SK-N-SH (cell line): ENCODE results near the gene OR6N2. TPM values are rescaled to one million over a fixed set of nuclear protein-coding genes. Genes with fewer than 3 reads are reported as not detected.

Source experiments
- CTCF ChIA-PET: fragments of 300-600, 350-600 bp; formaldehyde crosslinking; extraction: SDS; loops from one replicate; lab custom pipeline; 2021; lab: Yijun Ruan, JAX
- POLR2A ChIA-PET: fragments of 350-600 bp; sonication (Branson Sonifier 250); formaldehyde crosslinking; extraction: SDS; loops from one replicate; lab custom pipeline; 2020; ENCODE audit warnings: antibody characterized with exemption, inconsistent platforms; lab: Yijun Ruan, JAX
- DNase-seq: peaks from one replicate; pipeline ENCODE4 v3.0.0; 2012
- H2AFZ ChIP-seq: fragments of 200-600 bp; sonication (generic); 2 replicates; pipeline ENCODE4 v1.8.1; 2016; ENCODE audit warnings: antibody characterized with exemption, mild to moderate bottlenecking, low read depth
- H3F3A ChIP-seq: fragments of 200-600 bp; sonication (generic); replicated peaks from 2 replicates; pipeline ENCODE3; 2016; ENCODE audit warnings: antibody characterized with exemption, mild to moderate bottlenecking; ENCODE audit not compliant: insufficient read depth
- H3K27ac ChIP-seq, 2 experiments: fragments of 200-500 bp in 1 of 2; fragments of 200-600 bp in 1 of 2; sonication (Bioruptor generic) in 1 of 2; sonication (generic), shearing (Covaris generic) in 1 of 2; 2 replicates each; pipeline versions ENCODE4 v1.5.1 to v1.6.1; 2014 to 2016; ENCODE audit warnings: low read depth in 2 of 2, inconsistent platforms in 1 of 2, low read length in 1 of 2, mild to moderate bottlenecking in 1 of 2, mixed read lengths in 1 of 2
- H3K27me3 ChIP-seq: fragments of 200-600 bp; sonication (generic), shearing (Covaris generic); 2 replicates; pipeline ENCODE4 v1.6.1; 2016; ENCODE audit warnings: mixed run types; ENCODE audit not compliant: insufficient read depth
- H3K36me3 ChIP-seq, 2 experiments: fragments of 200-500 bp in 1 of 2; fragments of 200-600 bp in 1 of 2; sonication (Bioruptor generic) in 1 of 2; sonication (generic) in 1 of 2; replicated peaks in 1 of 2; 2 replicates each; pipeline versions ENCODE3 to v1.5.1; 2014 to 2016; ENCODE audit warnings: low read length in 1 of 2, mild to moderate bottlenecking in 1 of 2; ENCODE audit not compliant: insufficient read depth in 2 of 2, control insufficient read depth in 1 of 2
- H3K4me1 ChIP-seq, 2 experiments: fragments of 200-500 bp in 1 of 2; fragments of 200-600 bp in 1 of 2; sonication (Bioruptor generic) in 1 of 2; sonication (generic), shearing (Covaris generic) in 1 of 2; 2 replicates each; pipeline versions ENCODE4 v1.5.1 to v1.6.1; 2014 to 2016; ENCODE audit warnings: low read depth in 1 of 2, low read length in 1 of 2, mixed run types in 1 of 2; ENCODE audit not compliant: insufficient read depth in 2 of 2, control insufficient read depth in 1 of 2
- H3K4me2 ChIP-seq: fragments of 200-600 bp; sonication (generic), shearing (Covaris generic); 2 replicates; pipeline ENCODE4 v1.6.1; 2017; ENCODE audit warnings: mixed run types
- H3K4me3 ChIP-seq, 2 experiments: fragments of 200-500 bp in 1 of 2; fragments of 200-600 bp in 1 of 2; sonication (Bioruptor generic) in 1 of 2; sonication (generic), shearing (Covaris generic) in 1 of 2; 2 replicates each; pipeline versions ENCODE4 v1.5.1 to v1.8.1; 2014 to 2016; ENCODE audit warnings: low read depth in 2 of 2, inconsistent platforms in 1 of 2, low read length in 1 of 2, mild to moderate bottlenecking in 1 of 2, mixed read lengths in 1 of 2, moderate library complexity in 1 of 2
- H3K79me2 ChIP-seq: fragments of 200-600 bp; sonication (generic); 2 replicates; pipeline ENCODE4 v1.8.1; 2017; ENCODE audit warnings: mild to moderate bottlenecking; ENCODE audit not compliant: insufficient read depth
- H3K9ac ChIP-seq: fragments of 200-600 bp; sonication (generic); 2 replicates; pipeline ENCODE4 v1.6.1; 2017; ENCODE audit warnings: mixed run types
- H3K9me2 ChIP-seq: fragments of 200-600 bp; sonication (generic); 2 replicates; pipeline ENCODE4 v1.6.1; 2017; ENCODE audit warnings: mixed run types
- H3K9me3 ChIP-seq: fragments of 200-600 bp; sonication (generic); 2 replicates; pipeline ENCODE4 v1.6.1; 2017; ENCODE audit warnings: mixed run types, mild to moderate bottlenecking, moderate library complexity
- H4K20me1 ChIP-seq: fragments of 200-600 bp; sonication (generic); 2 replicates; pipeline ENCODE4 v1.6.1; 2017; ENCODE audit warnings: mild to moderate bottlenecking, mixed run types; ENCODE audit not compliant: insufficient read depth
- ELF1 ChIP-seq: IDR thresholded peaks from 2 replicates; pipeline ENCODE4 v1.4.0; 2012
- EP300 ChIP-seq, 2 experiments: IDR thresholded peaks; 2 replicates each; pipeline versions ENCODE4 v1.4.0 to v1.6.1; 2012; ENCODE audit warnings: borderline replicate concordance in 1 of 2, low read depth in 1 of 2, low read length in 1 of 2
- EZH2phosphoT487 ChIP-seq: fragments of 200-600 bp; sonication (generic); IDR thresholded peaks from 2 replicates; pipeline ENCODE4 v1.6.1; 2017; ENCODE audit warnings: low read depth, mixed run types, mild to moderate bottlenecking, antibody characterized with exemption, moderate library complexity, borderline replicate concordance
- FOXJ3 ChIP-seq: sonication (generic); formaldehyde crosslinking; IDR thresholded peaks from 2 replicates; pipeline ENCODE4 v1.5.1; 2020; ENCODE audit warnings: mild to moderate bottlenecking, missing genetic modification reagents
- FOXM1 ChIP-seq: IDR thresholded peaks from 2 replicates; pipeline ENCODE4 v1.4.0; 2012; ENCODE audit warnings: low read depth, mild to moderate bottlenecking
- GABPA ChIP-seq: IDR thresholded peaks from 2 replicates; pipeline ENCODE4 v1.4.0; 2012; ENCODE audit warnings: low read depth, mild to moderate bottlenecking
- GATA2 ChIP-seq: sonication (generic); formaldehyde crosslinking; IDR thresholded peaks from 2 replicates; pipeline ENCODE4 v1.5.0; 2020; ENCODE audit warnings: mild to moderate bottlenecking, missing genetic modification reagents
- NFIC ChIP-seq: IDR thresholded peaks from 2 replicates; pipeline ENCODE4 v1.4.0; 2012; ENCODE audit warnings: borderline replicate concordance
- RFX5 ChIP-seq: IDR thresholded peaks from 2 replicates; pipeline ENCODE4 v1.6.1; 2012; ENCODE audit warnings: mild to moderate bottlenecking, improper control_type of control experiment, low read length
- RXRA ChIP-seq: IDR thresholded peaks from 2 replicates; pipeline ENCODE4 v1.4.0; 2012; ENCODE audit warnings: low read depth, mild to moderate bottlenecking, borderline replicate concordance
- SIN3A ChIP-seq: IDR thresholded peaks from 2 replicates; pipeline ENCODE4 v1.6.1; 2012; ENCODE audit warnings: low read depth, mild to moderate bottlenecking, low read length, moderate library complexity, borderline replicate concordance
- SMC3 ChIP-seq: IDR thresholded peaks from 2 replicates; pipeline ENCODE4 v1.6.1; 2012; ENCODE audit warnings: low read depth, low read length, improper control_type of control experiment
- TCF12 ChIP-seq: IDR thresholded peaks from 2 replicates; pipeline ENCODE4 v1.4.0; 2012
- TEAD4 ChIP-seq: IDR thresholded peaks from 2 replicates; pipeline ENCODE4 v1.4.0; 2012; ENCODE audit warnings: mild to moderate bottlenecking, borderline replicate concordance; ENCODE audit not compliant: insufficient read depth
- YY1 ChIP-seq: IDR thresholded peaks from 2 replicates; pipeline ENCODE4 v1.4.0; 2012; ENCODE audit warnings: low read depth, mild to moderate bottlenecking
- WGBS: methylation state at CpG from one replicate; pipeline ENCODE4 v1.1.6; 2017; ENCODE audit warnings: low lambda C conversion rate; 5-methylcytosine and 5-hydroxymethylcytosine counted together
- polyA plus RNA-seq, 3 experiments: library from polyadenylated mRNA; depleted of rRNA; stranded (reverse); fragments of >200 nt; gene quantifications; 2 replicates each; pipeline ENCODE4 v1.2.3, GENCODE V29; 2012
- TF ChIP-seq, protein P1 (sequence below): IDR thresholded peaks from 2 replicates; pipeline ENCODE4 v1.4.0; 2012; ENCODE audit warnings: low read depth
- TF ChIP-seq, protein P2 (sequence below): IDR thresholded peaks from 2 replicates; pipeline ENCODE4 v1.4.0; 2012; ENCODE audit warnings: low read depth, borderline replicate concordance
- TF ChIP-seq, protein P3 (sequence below): IDR thresholded peaks from 2 replicates; pipeline ENCODE4; 2012

The OR6N2 gene
- polyA plus RNA-seq, 1 of the 3 experiments (the other 2 are of a cell fraction), result not detected

DNA sequence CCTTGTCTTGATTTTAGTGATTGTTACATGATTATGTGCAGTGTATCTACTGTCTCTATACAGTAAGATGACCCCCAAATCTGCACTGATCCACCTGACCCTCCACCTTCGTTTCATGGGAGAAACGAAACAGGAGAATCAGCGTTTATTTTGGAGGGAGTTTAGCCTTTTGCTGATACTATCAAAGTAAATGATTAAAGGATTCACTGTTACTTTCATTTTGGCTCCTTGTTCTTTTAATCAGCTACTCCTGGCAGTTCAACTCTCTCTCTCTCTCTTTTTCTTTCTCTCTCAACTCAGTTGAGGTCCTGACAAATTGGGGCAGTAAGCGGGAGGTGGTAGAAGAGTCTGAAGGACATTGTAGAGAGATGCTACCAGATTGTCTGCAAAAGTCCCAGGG, 50.6 kb downstream of the OR6N2 start:
- no peak overlapping the region; a peak in 1 of 4 replicates for H3K4me3 ChIP-seq
- no peak overlapping the region; the same call in 1 of the 2 replicates for H3K4me2 ChIP-seq
- ChIA-PET CTCF (interaction anchor here (0.9 kb wide), 1 partner anchor 13 kb away, joined by 3 read pairs; no protein-coding TSS in a partner anchor), POLR2A (no interaction called here)
- no peak overlapping the region for H3K27ac ChIP-seq
- no peak for DNase-seq
- no peaks in the 10 kb centered on the region for H3K79me2 ChIP-seq
- no peaks in the 10 kb centered on the region for H3K4me1 ChIP-seq
- no peak overlapping the region for H3K9ac ChIP-seq
- H3K27me3 ChIP-seq, result no peaks in the 10 kb centered on the region
- TF ChIP-seq NFIC (no peak), YY1 (no peak), EZH2phosphoT487 (no peak), RXRA (no peak), GATA2 (CRISPR knock-in tag) (no peak), EP300 (IDR thresholded peaks at IDR 0.05; ENCODE audit: borderline replicate concordance in 1 of 2, low read depth in 1 of 2, low read length in 1 of 2) (no peak), TEAD4 (no peak), SMC3 (no peak), RFX5 (no peak), SIN3A (no peak), GABPA (no peak), TCF12 (no peak), ELF1 (no peak)
- TF ChIP-seq, protein P1, sequence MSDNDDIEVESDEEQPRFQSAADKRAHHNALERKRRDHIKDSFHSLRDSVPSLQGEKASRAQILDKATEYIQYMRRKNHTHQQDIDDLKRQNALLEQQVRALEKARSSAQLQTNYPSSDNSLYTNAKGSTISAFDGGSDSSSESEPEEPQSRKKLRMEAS, result no peak
- TF ChIP-seq, protein P2, sequence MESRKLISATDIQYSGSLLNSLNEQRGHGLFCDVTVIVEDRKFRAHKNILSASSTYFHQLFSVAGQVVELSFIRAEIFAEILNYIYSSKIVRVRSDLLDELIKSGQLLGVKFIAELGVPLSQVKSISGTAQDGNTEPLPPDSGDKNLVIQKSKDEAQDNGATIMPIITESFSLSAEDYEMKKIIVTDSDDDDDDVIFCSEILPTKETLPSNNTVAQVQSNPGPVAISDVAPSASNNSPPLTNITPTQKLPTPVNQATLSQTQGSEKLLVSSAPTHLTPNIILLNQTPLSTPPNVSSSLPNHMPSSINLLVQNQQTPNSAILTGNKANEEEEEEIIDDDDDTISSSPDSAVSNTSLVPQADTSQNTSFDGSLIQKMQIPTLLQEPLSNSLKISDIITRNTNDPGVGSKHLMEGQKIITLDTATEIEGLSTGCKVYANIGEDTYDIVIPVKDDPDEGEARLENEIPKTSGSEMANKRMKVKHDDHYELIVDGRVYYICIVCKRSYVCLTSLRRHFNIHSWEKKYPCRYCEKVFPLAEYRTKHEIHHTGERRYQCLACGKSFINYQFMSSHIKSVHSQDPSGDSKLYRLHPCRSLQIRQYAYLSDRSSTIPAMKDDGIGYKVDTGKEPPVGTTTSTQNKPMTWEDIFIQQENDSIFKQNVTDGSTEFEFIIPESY, result no peak
- TF ChIP-seq, protein P3, sequence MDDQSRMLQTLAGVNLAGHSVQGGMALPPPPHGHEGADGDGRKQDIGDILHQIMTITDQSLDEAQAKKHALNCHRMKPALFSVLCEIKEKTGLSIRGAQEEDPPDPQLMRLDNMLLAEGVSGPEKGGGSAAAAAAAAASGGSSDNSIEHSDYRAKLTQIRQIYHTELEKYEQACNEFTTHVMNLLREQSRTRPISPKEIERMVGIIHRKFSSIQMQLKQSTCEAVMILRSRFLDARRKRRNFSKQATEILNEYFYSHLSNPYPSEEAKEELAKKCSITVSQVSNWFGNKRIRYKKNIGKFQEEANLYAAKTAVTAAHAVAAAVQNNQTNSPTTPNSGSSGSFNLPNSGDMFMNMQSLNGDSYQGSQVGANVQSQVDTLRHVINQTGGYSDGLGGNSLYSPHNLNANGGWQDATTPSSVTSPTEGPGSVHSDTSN, result no peak
- H3K36me3 ChIP-seq, result no peaks in the 10 kb centered on the region
- no peaks in the 10 kb centered on the region for H4K20me1 ChIP-seq
- 0% methylated on average over 4 of the region's 4 CpGs for WGBS
- no peak overlapping the region for H2AFZ ChIP-seq
- no peaks in the 10 kb centered on the region for H3K9me3 ChIP-seq
- no peaks in the 10 kb centered on the region for H3K9me2 ChIP-seq
- no peaks in the 10 kb centered on the region for H3F3A ChIP-seq

DNA sequence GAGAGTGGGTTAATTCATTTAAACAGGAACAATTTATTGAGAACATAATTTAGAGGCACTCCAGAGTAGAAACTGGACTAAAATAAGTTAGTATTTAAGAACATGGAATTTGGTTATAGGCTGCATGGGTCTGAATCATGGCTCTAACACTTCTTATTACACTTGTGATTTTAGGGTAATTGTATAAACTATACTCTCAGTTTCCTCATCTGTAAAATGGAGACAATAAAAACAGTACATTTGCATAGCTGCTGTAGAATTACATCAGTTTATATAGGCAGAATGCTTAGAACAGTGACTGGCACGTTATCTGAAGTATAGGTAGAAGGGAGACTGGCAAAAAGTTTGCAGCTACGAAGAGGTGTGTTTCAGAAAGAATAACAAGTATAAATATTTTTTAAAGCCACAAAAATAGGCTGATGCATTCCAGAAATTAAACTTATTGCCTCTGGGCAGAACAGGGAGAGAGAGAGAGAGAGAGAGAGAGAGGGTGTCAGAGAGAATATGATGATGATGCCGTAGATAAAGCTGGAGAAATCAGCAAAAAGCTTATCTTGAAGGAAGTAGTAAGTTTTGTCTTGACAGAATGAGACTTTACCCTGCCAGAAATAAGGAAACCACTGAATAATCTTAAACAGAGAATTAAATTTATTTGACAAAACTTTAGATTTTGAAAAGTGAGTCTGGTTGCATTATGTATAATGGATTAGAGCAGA, 52.3 kb downstream of the OR6N2 start:
- no peak overlapping the region for H3K9ac ChIP-seq
- POLR2A ChIA-PET, result no interaction called here
- TF ChIP-seq TEAD4, result no peak
- no peak for TF ChIP-seq GABPA
- TF ChIP-seq FOXJ3 (CRISPR knock-in tag), result no peak
- no peak for TF ChIP-seq FOXM1
- TF ChIP-seq, all 33 proteins: peak for 0
- no peak overlapping the region for H3K27ac ChIP-seq
- H3K4me3 ChIP-seq, result no peak overlapping the region
- 1% methylated on average over 3 of the region's 3 CpGs for WGBS
- H4K20me1 ChIP-seq, result no peaks in the 10 kb centered on the region
- CTCF ChIA-PET, result no interaction called here
- H3K79me2 ChIP-seq, result no peaks in the 10 kb centered on the region
- DNase-seq, result no peak
- H2AFZ ChIP-seq, result no peak overlapping the region
- no peaks in the 10 kb centered on the region for H3K9me3 ChIP-seq
- H3K4me1 ChIP-seq, result no peaks in the 10 kb centered on the region
- no peaks in the 10 kb centered on the region for H3F3A ChIP-seq
- no peak overlapping the region for H3K4me2 ChIP-seq
- H3K9me2 ChIP-seq, result no peaks in the 10 kb centered on the region
- peaks cover 10% of the 10 kb centered on the region for H3K27me3 ChIP-seq
- no peaks in the 10 kb centered on the region for H3K36me3 ChIP-seq
